GM13977 (cell line): Measurements from ENCODE around the gene CLMN.

ENCODE experiments used
- DNase-seq: peaks from one replicate; pipeline ENCODE4 v3.0.0; 2012; ENCODE audit warnings: low spot score
- CTCF ChIP-seq: IDR thresholded peaks from 2 replicates; pipeline ENCODE4 v1.5.1; 2012; ENCODE audit warnings: mild to moderate bottlenecking, control low read depth; ENCODE audit not compliant: insufficient read depth; ENCODE audit errors: extremely low read depth, missing control alignments
- in situ Hi-C: fragments of 300-500 bp; cut with MboI; formaldehyde crosslinking; loops from one replicate; pipeline ENCODE4 v1.12.0; 2022; ENCODE audit warnings: low sequenced_read_pairs, low pct_unique_long_range_greater_than_20kb, mixed read lengths, inconsistent platforms; ENCODE audit not compliant: unreplicated experiment

CLMN gene

GRCh38 chr14:95331708-95332408 is 12.2 kb upstream of the CLMN start:
- no peak for DNase-seq
- in situ Hi-C loops, result no loop called here
- no peak for TF ChIP-seq CTCF

GRCh38 chr14:95330591-95331370 is 11.1 kb upstream of the CLMN start:
- in situ Hi-C loops, result no loop called here
- no peak for TF ChIP-seq CTCF
- DNase-seq, result no peak

GRCh38 chr14:95329941-95330340 is 10.2 kb upstream of the CLMN start:
- in situ Hi-C loops, result no loop called here
- DNase-seq, result no peak
- no peak for TF ChIP-seq CTCF

- no peak for DNase-seq
- TF ChIP-seq CTCF, result no peak
- in situ Hi-C loops, result no loop called here
Measured at GRCh38 chr14:95328729-95329503, 9.2 kb upstream of the CLMN start.

- in situ Hi-C loops, result no loop called here
- TF ChIP-seq CTCF, result no peak
- peak; percentile 77 for DNase-seq
Measured at GRCh38 chr14:95327558-95328374, 8.1 kb upstream of the CLMN start.

GRCh38 chr14:95326987-95327386 is 7.3 kb upstream of the CLMN start:
- in situ Hi-C loops, result no loop called here
- no peak for DNase-seq
- no peak for TF ChIP-seq CTCF
